ENCODE measurements around the gene POC1A.
"Not testable (repeated sequence)": the region's sequence is repeated elsewhere in the genome, so short reads cannot be mapped to it uniquely, and the experiment has no call there.

Gene POC1A

GRCh38 chr3:52183786-52184445 lies 29.7 kb upstream of the POC1A start:
- DNase-seq (ENCODE audit: low read depth in 2 of 2), result no peak

DNA sequence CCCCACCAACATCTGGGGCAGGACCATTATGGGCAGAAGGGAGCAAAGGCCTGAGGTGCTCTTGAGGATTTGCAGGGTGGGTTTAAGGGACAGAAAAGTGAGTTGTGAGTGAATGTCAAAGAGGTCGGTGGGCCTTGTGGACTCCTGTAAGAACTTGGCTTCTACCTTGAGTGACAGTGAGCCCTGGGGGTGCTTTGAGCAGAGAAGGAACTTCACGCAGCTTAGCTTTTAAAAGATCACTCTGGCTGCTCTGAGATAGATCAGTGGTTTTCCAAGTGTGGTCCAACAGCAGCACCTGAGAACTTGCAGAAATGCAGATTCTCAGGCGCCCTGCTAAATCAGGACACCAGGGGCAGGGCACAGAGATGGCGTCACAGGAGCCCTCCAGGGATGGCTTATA lies 28.5 kb upstream of the POC1A start:
- no peak for DNase-seq (ENCODE audit: low read depth in 2 of 2)

- DNase-seq (ENCODE audit: low read depth in 2 of 2), result no peak
Measured at GRCh38 chr3:52182196-52182595, 28.0 kb upstream of the POC1A start.

DNA sequence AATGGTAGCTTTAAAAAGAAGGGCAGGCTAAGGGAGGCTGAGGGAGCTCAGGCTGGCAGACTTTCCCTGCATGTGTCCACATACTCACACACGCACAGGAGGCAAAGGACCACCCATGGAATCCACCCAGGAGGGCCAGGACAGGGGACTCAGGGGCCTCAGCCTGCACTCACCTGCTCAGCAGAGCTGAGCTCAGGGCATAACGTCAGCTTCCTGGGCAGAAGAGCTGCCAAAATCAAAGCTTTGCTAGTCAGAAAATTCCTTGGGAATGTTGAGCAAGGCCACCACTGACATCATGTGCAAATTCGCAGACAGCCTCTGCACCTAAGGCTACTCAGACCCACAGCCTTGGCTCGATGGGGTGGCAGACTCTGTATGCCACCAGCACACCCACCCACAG lies 27.3 kb upstream of the POC1A start:
- DNase-seq (ENCODE audit: low read depth in 2 of 2), result no peak

DNA sequence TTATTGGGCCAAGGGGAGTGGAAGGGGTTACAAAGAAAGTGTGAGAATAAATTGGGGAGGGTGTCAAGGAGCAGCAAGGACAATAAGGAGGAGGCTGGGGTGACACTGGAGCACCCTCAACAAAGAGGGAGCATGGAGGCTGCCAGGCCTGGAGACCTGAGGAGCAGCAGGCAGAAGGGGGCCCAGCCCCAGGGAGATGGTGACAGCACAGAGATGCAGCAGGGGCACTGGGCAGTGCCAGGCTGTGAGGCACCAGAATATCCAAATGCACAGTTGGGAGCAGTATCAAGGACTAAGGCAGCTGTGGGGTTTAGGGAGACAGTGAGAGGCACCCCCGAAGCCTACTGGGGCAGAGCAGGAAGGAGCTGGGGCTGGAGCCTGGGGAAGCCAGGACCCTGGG lies 24.3 kb upstream of the POC1A start:
- DNase-seq (ENCODE audit: low read depth in 2 of 2), result no peak

DNA sequence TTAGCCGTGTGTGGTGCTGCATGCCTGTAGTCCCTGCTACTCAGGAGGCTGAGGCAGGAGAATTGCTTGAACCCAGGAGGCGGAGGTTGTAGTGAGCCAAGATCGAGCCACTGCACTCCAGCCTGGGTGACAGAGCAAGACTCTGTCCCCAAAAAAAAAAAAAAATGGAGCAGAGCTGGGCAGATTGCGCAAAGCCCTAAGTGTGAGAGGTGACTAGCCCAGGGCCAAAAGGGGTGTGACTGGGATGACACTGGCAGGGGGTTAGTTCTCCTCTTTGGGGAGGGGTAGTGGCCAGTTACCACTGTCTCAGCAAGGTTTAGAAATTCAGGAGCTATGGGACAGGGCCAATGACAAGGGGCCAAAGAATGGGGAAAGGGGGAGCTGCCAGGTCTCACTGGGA lies 23.9 kb upstream of the POC1A start:
- DNase-seq (ENCODE audit: low read depth in 2 of 2), result not testable (repeated sequence)

DNA sequence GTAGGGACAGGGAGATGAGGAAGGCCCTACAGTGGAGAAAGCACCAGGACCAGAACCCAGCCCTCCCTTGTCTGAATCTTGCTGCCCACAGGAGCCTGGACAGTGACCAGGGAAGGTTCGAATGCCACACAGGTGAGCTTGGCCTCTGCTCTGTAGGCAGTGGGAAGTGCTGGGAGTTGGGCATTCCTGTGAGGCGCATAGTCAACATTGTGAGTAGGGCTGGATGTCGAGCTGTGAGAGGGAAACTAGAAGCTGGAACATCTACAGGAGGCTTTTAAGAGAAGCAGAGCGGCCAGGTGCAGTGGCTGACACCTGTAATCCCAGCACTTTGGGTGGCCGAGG lies 23.4 kb upstream of the POC1A start:
- DNase-seq (ENCODE audit: low read depth in 2 of 2), result no peak

DNA sequence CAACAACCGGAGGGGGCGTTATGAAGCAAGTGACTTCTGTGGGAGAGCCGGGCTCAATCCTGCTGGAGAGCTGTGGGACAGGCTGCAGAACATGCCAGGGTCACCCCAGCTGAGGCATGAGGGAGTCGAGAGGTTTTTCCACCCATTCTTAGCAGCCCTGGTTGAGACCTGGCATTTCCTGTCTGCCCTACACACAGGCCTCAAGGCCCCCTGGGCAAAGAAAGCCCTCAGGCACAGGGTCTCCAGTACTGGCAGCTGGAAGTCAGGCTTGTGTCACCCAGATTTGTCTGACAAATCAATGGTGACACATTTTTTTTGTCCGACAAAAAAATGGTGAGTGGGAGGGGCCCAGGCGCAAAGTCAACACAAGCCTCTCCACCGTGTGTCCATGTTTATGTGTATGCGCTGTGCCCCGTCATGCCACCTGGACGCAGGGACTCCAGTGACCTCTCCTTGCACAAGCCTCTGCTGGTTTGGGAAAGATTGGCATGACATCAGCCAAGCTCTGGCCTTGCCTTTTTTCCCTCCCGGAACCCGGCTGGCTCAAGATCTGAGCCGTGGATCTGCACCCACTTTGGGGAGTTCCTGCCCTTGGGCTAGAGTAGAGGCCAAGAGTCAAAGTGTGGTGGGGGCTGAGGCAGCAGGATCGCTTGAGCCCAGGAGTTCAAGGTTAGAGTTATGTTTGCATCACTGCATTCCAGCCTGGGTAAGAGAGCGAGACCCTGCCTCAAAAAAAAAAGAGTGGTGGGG lies 22.9 kb upstream of the POC1A start:
- DNase-seq (ENCODE audit: low read depth in 2 of 2), result no peak

GRCh38 chr3:52176180-52176752 lies 22.0 kb upstream of the POC1A start:
- DNase-seq (ENCODE audit: low read depth in 2 of 2), result no peak

GRCh38 chr3:52175416-52176179 lies 21.4 kb upstream of the POC1A start:
- DNase-seq (ENCODE audit: low read depth in 2 of 2), result no peak

DNA sequence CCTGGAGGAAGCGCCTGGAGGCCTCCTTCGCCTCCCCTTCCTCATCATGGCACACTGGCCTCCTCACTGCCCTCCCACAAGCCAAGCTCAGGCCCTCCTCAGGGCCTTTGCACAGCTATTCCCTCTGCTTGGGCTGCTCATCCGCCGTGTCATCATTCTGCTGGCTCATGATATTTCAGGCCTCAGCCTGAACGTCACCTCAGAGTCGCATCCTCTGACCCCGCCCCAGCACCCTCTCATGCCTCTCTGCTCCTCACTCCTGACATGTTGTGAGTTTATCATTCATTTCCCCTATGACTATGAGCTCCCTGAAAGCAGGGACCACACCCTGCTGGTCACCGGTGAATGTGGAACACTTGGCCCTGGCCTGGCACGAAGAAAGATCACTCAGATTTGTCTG lies 20.7 kb upstream of the POC1A start:
- DNase-seq (ENCODE audit: low read depth in 2 of 2), result no peak

DNA sequence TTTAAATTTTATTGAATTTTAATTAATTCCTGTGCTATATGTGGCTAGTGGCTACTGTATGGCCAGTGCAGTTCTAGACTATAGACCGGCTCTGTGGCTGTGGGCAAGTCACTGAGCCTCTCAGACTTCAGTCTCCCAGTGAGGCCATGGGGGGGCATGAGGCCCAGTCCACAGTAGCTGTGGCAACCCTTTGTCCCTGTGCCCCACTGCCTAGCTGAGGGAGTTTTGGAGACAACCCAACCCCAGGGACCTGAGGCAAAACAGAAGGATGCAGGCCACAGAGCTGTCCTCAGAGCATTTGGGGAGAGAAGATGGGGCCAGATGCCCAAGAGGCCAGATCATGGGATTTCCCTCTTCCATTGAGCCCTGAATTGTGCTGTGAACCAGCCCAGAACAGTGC lies 18.9 kb upstream of the POC1A start:
- no peak for DNase-seq (ENCODE audit: low read depth in 2 of 2)

DNA sequence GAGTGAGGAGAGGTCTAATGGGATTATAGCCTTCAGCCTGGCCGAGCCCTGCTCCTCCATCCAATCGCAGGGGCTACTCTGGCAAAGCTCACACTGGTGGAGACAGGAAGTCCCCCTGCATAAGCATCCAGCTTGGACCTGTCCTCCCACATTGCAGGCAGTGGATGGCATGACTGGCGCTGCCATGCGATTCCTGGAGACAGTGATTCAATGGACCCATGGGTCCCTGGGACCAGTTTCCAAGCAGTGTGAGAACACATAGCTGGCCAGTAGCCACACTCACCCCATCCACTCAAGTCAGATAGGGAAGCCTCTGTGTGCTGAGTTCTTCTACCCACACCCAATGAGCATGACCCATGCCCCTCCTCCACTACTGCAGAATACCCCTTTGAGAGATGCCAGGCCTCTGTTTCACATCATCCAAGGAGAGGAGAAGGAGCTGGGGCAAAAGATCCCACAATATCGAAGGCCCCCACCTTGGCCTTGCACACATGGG lies 18.1 kb upstream of the POC1A start:
- no peak for DNase-seq (ENCODE audit: low read depth in 2 of 2)

- no peak for DNase-seq (ENCODE audit: low read depth in 2 of 2)
Measured at GRCh38 chr3:52171514-52172261, 17.5 kb upstream of the POC1A start.

DNA sequence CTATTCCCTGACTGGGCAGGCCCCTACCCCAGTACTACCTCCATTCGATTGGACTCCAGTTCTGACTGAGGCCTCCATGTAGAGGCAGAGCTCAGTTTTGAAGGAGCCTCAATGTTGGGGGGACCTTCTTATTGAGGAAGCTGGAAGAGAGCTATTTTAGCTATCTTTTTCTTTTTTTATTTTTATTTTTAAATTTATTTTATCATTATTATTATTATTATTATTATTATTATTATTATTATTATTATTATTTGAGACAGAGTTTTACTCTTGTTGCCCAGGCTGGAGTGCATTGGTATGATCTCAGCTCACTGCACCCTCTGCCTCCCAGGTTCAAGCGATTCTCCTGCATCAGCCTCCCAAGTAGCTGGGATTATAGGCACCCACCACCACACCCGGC lies 16.0 kb upstream of the POC1A start:
- DNase-seq (ENCODE audit: low read depth in 2 of 2), result not testable (repeated sequence)

DNA sequence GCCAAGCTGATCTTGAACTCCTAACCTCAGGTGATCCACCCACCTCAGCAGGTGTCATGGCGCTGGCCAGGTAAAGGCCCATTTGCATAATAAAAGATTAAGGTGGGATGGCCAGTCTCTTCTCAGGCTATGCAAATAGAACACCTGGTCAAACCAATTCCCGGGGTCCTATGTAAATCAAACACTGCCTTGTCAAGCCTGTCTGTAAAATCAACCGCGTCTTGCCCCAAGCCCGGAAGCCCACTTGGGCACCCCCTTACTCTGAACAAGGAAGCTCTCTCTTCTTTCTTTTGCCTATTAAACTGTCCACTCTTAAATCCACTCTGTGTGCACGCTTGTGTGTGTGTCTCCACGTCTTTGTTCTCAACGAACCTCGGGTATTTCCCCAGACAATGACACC lies 13.0 kb upstream of the POC1A start:
- no peak for DNase-seq (ENCODE audit: low read depth in 2 of 2)

DNA sequence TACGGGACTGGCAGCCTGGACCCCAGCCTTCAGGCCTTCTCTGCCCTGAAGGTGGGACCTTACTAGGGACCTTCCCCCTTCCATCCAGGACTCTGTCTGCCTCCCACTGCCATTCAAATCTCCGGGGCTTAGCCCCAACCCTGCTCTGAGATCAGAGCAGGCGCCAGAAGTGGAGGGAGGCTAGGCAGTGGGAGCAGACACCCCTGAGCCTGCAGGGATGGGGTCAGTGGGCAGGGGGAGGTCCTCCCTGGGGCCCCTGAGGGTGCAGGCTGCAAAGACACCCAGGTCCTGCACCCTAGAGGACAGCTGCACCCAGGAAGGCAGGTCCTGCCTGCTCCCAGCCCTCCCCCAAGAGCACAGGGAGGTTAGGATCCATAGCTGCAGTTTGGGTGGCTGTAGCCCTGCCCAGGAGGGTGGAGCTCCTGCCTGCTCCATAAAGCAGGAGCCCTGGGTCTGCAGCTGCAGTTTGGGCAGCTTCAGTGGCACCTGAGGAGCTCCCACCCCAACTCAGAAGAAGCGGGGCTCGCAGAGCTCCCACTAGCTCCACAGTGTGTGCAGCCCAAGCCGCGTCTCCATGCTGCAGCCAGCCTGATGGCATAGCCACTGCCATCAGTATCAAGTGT lies 8.1 kb upstream of the POC1A start:
- no peak for DNase-seq (ENCODE audit: low read depth in 2 of 2)

- no peak for DNase-seq (ENCODE audit: low read depth in 2 of 2)
Measured at GRCh38 chr3:52159503-52159902, 5.3 kb upstream of the POC1A start.

GRCh38 chr3:52155912-52156311 lies 1.7 kb upstream of the POC1A start:
- no peak for DNase-seq (ENCODE audit: low read depth in 2 of 2)

- no peak for DNase-seq (ENCODE audit: low read depth in 2 of 2)
Measured at GRCh38 chr3:52153389-52154096, 680 bp downstream of the POC1A start.

GRCh38 chr3:52151991-52152390 lies 2.2 kb downstream of the POC1A start:
- not testable (repeated sequence) for DNase-seq (ENCODE audit: low read depth in 2 of 2)

Measured in stimulated activated CD8-positive, alpha-beta memory T cell treated with anti-CD3 and anti-CD28 coated beads, Interleukin-15, amount 100 ng/mL, for 48 hours (primary cell).